ENCODE measurements around the gene COG2.
"Not testable (repeated sequence)": the region's sequence is repeated elsewhere in the genome, so short reads cannot be mapped to it uniquely, and the experiment has no call there.

Gene COG2

GRCh38 chr1:230702934-230703678, 60.8 kb downstream of the COG2 start:
- no peak for DNase-seq

DNA sequence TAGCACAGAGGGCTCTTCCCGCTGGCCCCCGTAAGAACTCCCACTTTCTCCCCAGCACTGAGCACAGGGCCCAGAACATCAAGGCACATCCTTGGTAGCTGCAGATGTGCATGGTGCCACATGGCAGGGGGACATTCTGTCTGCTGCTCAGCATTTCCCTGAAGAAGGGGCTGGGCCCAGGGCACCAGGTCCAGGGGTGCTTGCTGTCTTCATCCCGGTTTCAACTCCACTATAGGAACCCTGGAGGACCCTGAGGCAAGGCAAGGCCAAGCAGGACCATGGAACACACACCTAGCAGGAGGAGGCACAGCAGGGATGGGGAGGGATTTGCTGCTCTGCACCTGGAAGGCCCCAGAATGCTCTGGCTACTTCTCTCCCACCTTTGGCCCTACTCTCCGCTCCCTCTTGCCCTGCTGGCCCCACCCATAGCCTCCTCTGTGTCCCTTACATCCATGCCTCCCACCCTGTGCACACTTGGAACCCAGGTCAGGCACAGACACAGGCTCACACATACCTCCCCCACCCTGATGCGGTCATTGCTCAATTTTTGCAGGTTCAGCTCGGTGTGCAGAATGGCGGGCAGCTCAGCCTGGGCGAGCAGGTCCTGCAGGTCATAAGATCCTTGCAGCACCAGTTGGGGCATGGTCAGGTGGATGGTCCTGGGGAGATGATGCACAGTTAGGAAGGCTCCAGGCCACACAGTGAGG, 61.6 kb downstream of the COG2 start:
- no peak for DNase-seq

DNA sequence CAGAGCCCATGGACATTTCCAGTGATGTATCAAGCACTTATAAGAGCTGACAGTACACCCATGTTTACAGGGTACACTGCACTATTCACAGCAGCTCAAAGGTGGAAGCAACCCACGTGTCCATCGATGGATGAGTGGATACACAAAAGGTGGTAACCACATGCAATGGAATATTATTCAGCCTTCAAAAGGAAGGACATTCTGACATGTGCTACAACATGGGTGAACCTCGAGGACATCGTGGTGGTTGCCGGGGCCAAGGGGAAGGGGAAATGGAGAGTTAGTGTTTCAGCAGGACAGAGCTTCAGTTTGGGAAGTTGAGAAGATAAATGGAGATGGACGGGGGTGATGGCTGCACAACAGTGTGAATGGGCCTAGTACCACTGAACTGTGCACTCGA, 62.5 kb downstream of the COG2 start:
- no peak for DNase-seq

DNA sequence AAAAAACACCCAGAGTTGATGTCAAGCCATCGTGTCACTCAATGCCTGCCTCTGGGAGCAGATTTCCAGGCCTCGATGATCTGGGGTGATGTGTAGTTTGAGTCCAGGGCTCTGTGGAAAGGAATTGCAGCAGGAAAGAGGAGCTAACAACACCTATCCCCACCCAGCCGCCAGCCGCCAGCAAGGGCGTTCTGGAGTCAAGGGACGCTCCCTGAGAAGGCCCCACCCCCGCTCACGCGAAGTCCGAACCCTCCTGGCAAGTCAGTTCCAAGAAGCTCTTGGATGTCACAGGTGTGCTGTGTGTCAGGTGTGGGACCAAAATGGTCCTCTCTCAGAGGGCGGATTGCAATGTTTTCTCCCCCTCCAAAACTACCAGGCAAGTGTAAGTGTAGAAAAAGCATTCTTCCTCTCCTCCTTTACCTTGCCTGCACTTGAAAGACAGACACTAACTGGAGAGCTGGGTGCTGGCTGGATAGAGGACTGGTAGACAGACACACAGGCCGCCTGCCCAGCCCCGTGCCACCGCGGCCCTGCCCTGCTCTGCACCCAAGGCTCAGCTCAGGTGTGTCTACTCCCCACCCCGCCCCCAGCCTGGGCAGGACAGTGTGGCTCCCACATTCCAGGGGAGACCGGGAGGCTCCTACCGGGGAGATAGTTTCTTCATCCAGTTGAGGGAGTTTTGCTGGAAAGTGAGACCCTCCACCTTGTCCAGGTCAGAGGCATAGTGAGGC, 63.2 kb downstream of the COG2 start:
- DNase-seq = no peak

GRCh38 chr1:230706020-230706699, 63.9 kb downstream of the COG2 start:
- no peak for DNase-seq

DNA sequence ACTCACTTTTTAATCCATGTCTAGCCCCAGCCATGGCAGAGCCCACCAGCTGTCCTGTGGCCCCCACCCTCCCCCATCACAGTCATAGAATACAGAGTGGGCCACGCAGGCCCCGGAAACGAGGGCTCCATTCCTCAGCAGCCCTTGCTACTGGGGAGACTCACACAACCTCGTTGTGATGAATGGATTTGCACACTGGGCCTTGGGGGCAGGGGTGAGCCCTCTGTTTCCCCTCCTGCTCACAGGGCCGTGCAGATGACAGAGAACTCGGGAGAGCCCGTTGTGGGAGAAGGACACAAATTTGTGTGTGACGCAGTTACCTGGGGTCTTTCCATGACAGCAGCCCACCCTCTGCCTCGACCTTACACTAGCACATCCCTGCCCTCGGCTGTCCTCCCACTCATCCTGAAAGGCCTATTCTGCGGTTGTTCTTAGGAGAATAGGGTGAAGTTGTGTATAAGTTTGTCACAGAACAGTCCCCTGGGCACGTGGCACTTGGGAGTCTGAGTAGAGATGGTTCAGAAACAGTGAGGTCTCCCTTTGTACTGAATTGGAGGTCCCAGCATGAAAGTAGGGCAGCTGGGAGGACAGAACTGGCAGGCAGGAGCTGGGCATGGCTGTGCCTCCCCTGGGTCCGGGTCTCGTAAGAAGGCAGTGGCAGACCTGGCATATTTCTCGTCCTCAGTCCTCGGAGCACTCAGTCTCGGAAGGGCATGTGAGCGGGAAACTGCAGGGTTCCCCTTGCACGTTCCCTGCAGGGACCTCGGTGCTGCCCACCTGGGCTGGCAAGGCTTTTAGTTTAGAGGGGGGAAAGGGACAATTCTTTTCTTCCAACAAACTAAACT, 64.8 kb downstream of the COG2 start:
- no peak for DNase-seq

DNA sequence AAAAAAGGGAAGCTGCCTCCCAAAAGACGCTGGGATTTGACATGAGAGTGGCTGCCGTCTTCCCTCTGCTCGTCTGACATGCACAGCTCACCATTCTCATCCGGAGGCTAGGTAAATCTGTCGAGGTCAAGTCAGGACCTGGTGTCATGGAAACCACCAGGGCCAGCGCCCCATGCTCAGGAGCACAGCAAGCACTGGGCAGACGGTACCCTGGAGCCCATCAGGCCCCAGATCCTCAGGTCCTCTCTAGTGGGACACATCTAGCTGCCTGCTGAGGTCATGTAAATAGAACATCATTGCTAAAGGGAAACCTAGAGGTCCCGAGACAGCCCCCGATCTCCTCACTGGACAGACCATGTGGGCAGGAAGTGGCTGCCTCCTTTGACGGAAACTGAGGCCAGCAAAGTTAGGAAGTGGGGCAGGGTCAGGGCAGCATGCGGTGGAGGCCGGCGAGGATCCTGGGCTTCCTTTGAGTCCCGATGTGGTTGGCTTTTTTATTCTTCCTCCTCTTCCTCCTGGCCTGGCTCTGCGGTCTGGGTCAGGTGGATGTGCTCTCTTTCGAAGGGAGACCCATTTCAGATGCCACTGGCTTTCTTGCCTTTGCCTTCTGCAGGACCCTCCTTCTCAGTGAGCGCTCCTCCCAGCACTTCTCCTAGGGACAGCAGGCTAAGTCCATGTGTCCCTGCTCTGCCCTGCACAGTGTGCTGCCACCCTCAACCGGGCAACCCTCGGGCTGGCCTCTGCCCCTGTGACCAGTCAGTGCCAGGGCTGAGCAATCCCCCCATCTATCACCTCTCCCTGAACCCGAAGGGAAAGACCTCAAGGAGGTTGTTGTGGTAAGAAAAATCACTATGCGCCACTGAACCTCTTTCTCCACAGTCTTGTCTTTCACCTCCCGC, 65.7 kb downstream of the COG2 start:
- no peak for DNase-seq

DNA sequence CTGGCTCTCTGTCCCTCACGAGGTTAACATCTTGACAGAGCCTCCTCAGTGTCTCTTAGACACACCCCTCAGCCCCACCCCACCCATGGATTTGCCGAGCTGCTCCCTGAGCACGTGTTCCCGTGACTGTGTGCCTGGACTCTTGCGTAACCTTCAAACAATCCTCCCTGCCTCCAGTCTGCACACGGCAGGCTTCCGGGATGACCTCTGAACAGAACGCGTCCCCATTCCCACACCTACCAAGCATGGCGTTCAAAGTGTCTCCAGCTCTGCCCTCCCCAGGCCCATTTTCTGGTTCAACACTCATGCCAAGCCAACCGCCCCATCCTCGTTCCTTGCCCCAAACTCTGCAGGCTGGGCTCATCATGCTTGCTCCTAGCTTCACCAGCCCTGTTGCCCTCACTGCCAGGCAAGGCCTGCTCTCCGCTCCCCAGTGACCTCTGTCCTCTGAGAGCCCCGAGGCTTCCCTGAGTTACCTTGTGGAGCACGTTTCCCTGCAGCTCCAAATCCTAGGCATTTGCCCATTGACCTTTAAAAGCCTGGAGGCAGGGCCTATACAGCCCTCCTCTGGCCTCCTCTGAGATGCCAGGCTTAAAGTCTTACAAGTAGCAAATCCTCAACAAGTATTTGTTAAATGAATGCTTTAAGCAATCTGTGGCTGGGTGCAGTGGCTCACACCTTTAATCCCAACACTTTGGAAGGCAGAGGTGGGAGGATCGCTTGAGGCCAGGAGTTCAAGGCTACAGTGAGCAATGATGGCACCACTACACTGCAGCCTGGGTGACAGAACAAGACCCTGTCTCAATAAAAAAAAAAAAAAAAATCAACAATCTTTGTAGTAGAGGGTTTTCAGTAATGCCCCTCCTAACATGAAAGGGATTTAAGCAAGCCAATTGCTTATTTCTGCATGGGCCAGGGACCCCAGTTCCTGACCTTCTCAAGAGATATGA, 66.6 kb downstream of the COG2 start:
- no peak for DNase-seq

GRCh38 chr1:230709619-230710542, 67.6 kb downstream of the COG2 start:
- DNase-seq = no peak

DNA sequence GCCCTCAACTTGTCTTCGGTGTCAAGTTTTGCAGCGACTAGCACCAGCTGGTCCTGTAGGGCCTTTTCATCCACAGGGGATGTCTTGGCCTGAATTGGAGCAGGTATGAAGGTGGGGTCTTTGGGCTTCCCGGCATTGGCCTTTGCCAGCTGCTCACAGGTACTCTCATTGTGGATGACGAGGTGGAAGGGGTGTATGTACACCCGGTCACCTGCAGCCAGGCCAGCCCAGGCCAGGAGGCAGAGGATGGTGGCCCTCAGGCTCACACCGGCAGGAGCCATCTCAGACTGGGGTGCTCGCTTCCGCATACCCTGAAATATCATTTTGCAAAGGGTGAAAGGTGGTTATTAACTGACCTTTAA, 68.2 kb downstream of the COG2 start:
- DNase-seq = no peak

- DNase-seq = no peak
These were observed 69.0 kb downstream of the COG2 start for GRCh38 chr1:230711245-230711644.

- no peak for DNase-seq
These were observed 70.2 kb downstream of the COG2 start for GRCh38 chr1:230712470-230712942.

DNA sequence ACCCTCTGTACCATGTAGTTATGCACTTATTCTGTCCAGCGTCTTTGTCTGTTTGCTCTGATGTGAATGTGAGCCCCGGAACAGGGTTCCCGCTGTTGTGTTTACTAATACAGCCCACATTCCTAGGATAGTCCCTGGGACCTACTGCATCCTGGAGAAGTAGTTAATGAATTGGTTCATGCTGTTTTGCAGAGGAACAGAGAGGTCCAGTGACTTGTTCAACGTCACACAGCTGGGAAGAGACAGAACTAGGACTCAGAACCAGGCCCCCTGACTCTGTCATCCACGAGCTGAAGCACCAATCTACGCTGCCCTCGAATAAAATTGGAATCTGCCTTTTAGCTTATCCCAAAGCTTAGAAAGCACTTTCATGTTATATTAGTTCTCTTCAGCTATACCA, 70.9 kb downstream of the COG2 start:
- DNase-seq = no peak

GRCh38 chr1:230713547-230713914, 71.2 kb downstream of the COG2 start:
- DNase-seq = no peak

GRCh38 chr1:230713915-230714764, 71.9 kb downstream of the COG2 start, which contains the start of gene AGT:
TSS of gene AGT (minus strand) at chr1:230714122. CDS start at chr1:230710823, 3,299 bp downstream.
- no peak for DNase-seq

DNA sequence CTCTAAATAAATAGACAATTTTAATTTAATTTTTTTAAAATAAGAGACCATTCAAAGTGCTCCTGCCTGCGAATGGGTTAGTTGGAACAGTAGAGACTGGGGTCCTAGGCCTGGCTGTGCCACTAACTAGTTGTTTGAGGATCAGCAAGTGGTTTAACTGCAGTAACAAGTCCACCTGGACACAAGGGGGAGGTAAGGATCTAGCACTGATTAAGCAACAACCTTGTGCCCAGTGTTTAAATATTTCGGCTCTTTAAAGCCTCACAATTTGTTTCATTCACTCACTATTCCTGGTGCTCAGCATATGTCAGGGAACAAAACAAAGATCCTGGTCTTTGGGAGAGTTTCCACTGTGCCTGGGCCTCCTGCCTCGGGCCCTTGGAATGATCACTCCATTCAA, 73.2 kb downstream of the COG2 start:
- no peak for DNase-seq

GRCh38 chr1:230716453-230716852, 74.2 kb downstream of the COG2 start:
- not testable (repeated sequence) for DNase-seq

DNA sequence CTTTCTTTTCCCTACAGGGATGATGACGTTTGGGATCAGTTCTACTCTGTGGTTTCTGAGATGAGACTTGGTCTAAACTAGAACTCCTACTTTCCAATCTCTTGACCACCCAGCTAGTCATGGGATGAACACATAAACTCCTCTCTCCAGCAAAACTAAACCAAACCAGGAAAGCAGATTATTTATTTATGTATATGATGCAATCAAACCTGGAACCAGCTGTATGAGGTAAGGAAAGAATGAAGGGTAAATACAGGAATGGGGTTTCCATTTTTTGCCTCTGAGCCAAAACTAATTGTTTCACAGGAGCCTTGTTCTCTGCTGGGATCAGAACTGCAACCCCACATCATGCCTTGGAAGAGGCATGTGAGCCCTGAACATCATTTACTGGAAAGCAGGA, 75.0 kb downstream of the COG2 start:
- no peak for DNase-seq

Measured in hematopoietic multipotent progenitor cell treated with erythropoietin and hydrocortisone succinate and interleukin-3 and kit ligand, for 8 days (in vitro differentiated cells).